ENCODE data around the gene NCKAP5.

DNA sequence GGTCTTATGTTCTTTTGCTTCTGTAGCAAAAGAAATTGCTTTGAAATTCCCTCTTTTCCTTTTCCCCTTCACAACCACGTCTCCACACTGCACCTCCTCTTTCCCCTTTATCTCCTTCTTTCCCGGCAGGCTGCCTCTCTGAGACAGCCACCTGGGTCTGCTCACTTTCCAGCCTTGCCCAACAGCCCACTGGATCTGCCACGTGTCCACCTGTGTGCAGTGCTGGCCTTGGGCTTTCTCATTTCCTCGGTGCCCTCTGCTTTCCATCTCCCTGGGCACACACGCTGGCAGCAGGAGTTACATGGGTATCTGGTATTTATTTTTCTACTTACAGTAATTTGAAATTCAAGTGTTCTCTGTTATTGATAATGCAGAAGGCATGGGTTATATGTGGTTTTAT lies 684.8 kb downstream of the NCKAP5 start:
- TF ChIP-seq, protein P1, sequence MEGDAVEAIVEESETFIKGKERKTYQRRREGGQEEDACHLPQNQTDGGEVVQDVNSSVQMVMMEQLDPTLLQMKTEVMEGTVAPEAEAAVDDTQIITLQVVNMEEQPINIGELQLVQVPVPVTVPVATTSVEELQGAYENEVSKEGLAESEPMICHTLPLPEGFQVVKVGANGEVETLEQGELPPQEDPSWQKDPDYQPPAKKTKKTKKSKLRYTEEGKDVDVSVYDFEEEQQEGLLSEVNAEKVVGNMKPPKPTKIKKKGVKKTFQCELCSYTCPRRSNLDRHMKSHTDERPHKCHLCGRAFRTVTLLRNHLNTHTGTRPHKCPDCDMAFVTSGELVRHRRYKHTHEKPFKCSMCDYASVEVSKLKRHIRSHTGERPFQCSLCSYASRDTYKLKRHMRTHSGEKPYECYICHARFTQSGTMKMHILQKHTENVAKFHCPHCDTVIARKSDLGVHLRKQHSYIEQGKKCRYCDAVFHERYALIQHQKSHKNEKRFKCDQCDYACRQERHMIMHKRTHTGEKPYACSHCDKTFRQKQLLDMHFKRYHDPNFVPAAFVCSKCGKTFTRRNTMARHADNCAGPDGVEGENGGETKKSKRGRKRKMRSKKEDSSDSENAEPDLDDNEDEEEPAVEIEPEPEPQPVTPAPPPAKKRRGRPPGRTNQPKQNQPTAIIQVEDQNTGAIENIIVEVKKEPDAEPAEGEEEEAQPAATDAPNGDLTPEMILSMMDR (IDR thresholded peaks at IDR 0.05) = no peak
- TF ChIP-seq POLR2A (IDR thresholded peaks at IDR 0.05) = no peak
